Measurements from ENCODE around the gene ZMYM2.

- TF ChIP-seq ZNF674 (CRISPR knock-in tag; IDR thresholded peaks at IDR 0.05; ENCODE audit: low read depth) (no peak), SNRNP70 (IDR thresholded peaks at IDR 0.05; ENCODE audit: low read depth, low read length) (no peak), KAT8 (CRISPR knock-in tag; IDR thresholded peaks at IDR 0.05) (no peak)
These were observed 170.0 kb downstream of the ZMYM2 start for GRCh38 chr13:20128459-20128931.
